Activated naive CD4-positive, alpha-beta T cell treated with anti-CD3 and anti-CD28 coated beads, Interleukin-2, amount 50 U/mL, for 24 hours (primary cell): ENCODE measurements around the gene RRP1.

ENCODE experiments used
- H3K27ac Mint-ChIP-seq: one replicate; pipeline ENCODE4 v1.8.0; 2021; ENCODE audit warnings: mild to moderate bottlenecking, mixed read lengths
- H3K27me3 Mint-ChIP-seq: one replicate; pipeline ENCODE4 v1.8.0; 2021; ENCODE audit warnings: mixed read lengths
- H3K36me3 Mint-ChIP-seq: one replicate; pipeline ENCODE4 v1.8.0; 2021; ENCODE audit warnings: mixed read lengths
- H3K4me1 Mint-ChIP-seq: one replicate; pipeline ENCODE4 v1.8.0; 2021; ENCODE audit warnings: mixed read lengths
- H3K4me3 Mint-ChIP-seq: one replicate; pipeline ENCODE4 v1.8.0; 2021; ENCODE audit warnings: mild to moderate bottlenecking, mixed read lengths
- H3K9me3 Mint-ChIP-seq: one replicate; pipeline ENCODE4 v1.8.0; 2021; ENCODE audit warnings: mixed read lengths

Gene RRP1

DNA sequence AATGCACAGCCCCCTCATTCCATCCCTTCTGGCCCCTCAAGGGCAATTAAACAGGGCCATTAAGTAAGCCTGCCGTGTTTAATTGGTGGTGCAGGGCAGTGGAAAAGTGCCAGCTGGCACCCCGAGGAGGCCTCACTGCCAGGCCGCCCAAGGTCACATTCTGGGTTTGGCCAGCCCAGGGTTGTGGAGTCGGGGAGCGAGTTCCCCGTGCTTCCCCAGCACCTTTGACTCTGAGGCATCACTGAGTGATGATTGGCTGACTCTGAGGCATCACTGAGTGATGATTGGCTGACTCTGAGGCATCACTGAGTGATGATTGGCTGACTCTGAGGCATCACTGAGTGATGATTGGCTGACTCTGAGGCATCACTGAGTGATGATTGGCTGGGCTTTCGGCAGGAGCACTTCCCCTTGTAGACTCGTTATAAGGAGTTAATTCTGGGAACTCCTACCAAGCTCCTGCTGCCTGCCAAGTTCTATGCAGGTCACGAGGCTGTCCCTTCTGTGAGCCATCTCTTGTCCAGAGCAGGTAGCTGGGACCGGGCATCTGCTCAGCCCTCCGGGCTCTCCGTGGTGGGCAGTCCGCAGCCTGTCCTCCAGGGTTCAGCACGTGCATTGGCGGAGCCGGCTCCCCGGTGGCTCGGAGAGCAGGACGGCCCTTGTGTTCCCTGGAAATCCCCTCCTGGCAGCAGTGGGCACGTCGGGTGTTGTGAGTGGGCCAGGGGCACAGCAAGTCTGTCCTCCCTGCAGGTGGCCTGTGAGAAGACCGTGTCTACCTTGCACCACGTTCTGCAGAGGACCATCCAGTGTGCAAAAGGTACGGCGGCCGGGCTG, 34.2 kb upstream of the RRP1 start:
- Mint-ChIP-seq H3K4me1 (no peaks in the 10 kb centered on the region), H3K36me3 (peaks cover 3% of the 10 kb centered on the region), H3K27me3 (no peaks in the 10 kb centered on the region), H3K9me3 (no peaks in the 10 kb centered on the region), H3K27ac (no peak overlapping the region), H3K4me3 (no peak overlapping the region)

- Mint-ChIP-seq H3K9me3 (no peaks in the 10 kb centered on the region), H3K36me3 (peaks cover 3% of the 10 kb centered on the region), H3K27ac (no peak overlapping the region), H3K27me3 (no peaks in the 10 kb centered on the region), H3K4me3 (no peak overlapping the region), H3K4me1 (no peaks in the 10 kb centered on the region)
Observed at GRCh38 chr21:43755820-43756594, 33.4 kb upstream of the RRP1 start.

- Mint-ChIP-seq H3K9me3 (no peaks in the 10 kb centered on the region), H3K27ac (no peak overlapping the region), H3K36me3 (peaks cover 3% of the 10 kb centered on the region), H3K4me1 (no peaks in the 10 kb centered on the region), H3K4me3 (no peak overlapping the region), H3K27me3 (no peaks in the 10 kb centered on the region)
Observed at GRCh38 chr21:43757601-43758000, 31.8 kb upstream of the RRP1 start.

DNA sequence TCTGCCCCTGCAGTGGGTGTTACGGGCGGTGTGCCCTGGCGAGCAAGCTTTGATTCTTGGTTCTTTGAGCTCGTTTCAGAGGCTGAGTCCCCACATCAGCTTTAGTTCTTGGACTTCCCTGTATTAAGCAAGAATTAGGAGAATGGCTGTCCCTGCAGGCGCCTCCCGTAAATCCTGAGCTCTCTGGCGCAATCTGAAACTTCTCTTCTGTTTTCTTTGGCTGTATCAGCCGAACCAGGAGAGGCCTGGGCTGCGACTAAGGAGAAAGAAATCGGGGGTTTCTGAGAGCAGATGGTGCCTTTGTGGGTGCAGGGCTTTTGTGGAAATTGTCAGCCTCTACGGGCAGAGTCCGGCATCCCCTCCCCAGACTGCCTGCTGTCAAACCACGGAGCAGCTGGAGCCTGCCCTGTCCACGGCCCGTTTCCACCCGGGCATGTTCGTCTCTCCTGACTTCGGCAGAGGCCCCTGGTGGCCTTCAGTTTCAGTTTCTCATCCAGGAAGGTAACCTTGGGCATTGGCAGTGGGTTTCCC, 31.2 kb upstream of the RRP1 start:
- Mint-ChIP-seq H3K27me3 (no peaks in the 10 kb centered on the region), H3K36me3 (peaks cover 3% of the 10 kb centered on the region), H3K4me3 (no peak overlapping the region), H3K9me3 (no peaks in the 10 kb centered on the region), H3K4me1 (no peaks in the 10 kb centered on the region), H3K27ac (no peak overlapping the region)

DNA sequence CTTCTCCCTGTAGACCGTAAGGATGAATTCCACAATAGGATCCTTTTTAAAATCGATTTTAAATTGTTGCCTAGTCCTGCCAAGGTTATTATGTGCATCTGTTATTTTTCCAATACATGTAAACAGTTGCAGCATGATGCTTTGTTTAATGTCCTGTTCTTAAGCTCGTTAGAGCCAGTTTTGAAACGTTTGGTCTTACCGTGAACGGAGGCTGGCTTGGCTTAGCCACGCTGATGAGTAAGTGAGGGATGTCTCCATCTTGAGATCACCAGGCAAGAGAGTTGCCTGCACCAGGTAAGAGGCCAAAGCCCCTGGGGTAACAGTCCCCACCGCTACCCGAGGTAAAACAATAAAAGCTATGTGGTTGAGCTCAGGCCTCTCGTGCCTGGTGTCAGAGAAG, 30.6 kb upstream of the RRP1 start:
- no peaks in the 10 kb centered on the region for H3K27me3 Mint-ChIP-seq
- peak overlapping the region; percentile 17 for H3K27ac Mint-ChIP-seq
- no peak overlapping the region for H3K4me3 Mint-ChIP-seq
- H3K9me3 Mint-ChIP-seq, result no peaks in the 10 kb centered on the region
- no peaks in the 10 kb centered on the region for H3K4me1 Mint-ChIP-seq
- peaks cover 3% of the 10 kb centered on the region for H3K36me3 Mint-ChIP-seq

- Mint-ChIP-seq H3K4me1 (no peaks in the 10 kb centered on the region), H3K27me3 (no peaks in the 10 kb centered on the region), H3K27ac (no peak overlapping the region), H3K36me3 (no peaks in the 10 kb centered on the region), H3K9me3 (no peaks in the 10 kb centered on the region), H3K4me3 (no peak overlapping the region)
Observed at GRCh38 chr21:43759651-43760050, 29.7 kb upstream of the RRP1 start.

DNA sequence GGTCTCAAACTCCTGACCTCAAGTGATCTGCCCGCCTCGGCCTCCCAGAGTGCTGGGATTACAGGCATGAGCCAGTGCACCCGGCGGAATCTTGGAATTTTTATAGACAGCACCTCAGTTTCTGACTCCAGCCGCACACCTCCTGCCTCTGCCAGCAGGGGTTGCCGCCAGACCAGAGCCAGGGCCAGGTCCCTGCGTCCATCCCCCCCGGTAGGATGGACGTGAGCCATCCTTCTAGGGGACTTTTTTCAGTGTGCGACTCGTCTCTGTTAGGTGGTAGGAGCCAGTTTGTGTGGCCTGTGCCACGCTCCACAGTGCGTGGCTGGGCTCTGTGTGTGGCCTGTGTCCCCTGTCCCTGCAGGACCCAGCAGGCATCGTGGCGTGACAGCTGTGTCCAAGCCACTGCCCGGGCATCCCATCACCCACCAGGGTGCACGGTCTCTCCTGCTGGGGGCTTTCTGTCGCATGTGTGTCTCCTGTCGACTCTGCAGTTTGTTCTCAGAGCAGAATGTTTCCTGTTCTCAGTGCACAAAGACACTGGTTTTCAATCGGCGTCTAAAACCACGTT, 28.9 kb upstream of the RRP1 start:
- Mint-ChIP-seq H3K36me3 (no peaks in the 10 kb centered on the region), H3K4me1 (no peaks in the 10 kb centered on the region), H3K9me3 (no peaks in the 10 kb centered on the region), H3K27ac (no peak overlapping the region), H3K27me3 (no peaks in the 10 kb centered on the region), H3K4me3 (no peak overlapping the region)

DNA sequence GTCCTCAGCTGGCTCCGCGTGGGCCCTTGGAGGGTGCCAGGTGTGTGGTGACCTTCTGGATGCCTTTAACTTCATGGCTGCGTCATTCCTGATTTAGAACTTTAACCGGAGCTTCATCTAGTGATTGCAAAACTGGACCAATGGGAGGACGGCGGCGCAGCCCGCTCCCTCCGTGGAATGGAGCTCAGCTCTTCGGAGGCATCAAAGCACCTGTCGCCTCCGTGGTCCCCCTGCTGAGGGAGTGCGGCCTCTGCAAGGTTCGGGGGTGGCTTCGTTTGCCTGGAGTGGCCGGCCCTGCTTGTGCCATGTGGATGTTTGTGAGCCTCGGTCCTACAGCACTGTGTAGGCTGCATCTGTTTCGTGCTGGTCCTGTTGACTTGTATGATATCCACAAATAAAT, 27.5 kb upstream of the RRP1 start:
- no peak overlapping the region for H3K4me3 Mint-ChIP-seq
- no peaks in the 10 kb centered on the region for H3K9me3 Mint-ChIP-seq
- H3K27me3 Mint-ChIP-seq, result no peaks in the 10 kb centered on the region
- no peak overlapping the region for H3K27ac Mint-ChIP-seq
- H3K4me1 Mint-ChIP-seq, result no peaks in the 10 kb centered on the region
- H3K36me3 Mint-ChIP-seq, result no peaks in the 10 kb centered on the region

DNA sequence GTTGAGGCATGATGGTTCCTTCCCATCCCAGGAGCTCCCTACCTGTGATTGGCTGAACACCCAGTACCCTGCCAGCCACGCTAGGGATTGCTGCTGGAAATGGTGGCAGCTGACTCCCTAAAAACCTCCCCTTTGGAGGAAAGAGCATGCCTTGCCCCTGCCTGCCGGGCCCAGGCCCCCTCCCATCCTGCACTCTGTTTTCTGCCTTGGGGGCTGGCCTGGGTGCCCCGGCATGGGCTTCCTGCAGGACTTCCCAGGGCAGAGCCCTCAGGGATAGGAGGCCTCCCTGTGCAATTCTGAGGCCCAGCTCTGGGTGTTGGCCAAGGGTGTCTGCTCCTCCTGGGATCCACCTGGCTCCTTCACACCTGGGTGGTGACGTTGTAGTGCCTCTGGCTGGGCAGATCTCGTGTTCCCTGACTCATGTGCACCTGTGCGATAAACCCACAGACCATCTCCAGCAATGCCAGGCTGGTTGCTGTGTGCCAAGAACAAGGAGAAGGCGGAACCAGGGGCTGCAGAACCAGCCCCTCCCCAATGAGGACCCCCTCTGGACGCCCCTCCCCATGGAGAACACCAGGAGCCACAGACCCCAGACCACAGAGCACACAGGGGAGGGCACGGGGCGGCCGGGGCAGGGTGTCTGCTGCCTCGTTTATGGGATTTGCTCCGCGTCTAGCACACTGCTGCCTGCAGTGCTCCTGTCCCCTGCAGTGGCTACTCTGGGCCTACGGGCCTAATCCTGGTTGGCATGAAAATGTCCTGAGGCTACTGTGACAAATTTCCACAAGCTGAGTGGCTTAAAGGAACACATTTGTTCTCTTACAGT, 26.9 kb upstream of the RRP1 start:
- no peaks in the 10 kb centered on the region for H3K9me3 Mint-ChIP-seq
- H3K36me3 Mint-ChIP-seq, result no peaks in the 10 kb centered on the region
- H3K4me1 Mint-ChIP-seq, result no peaks in the 10 kb centered on the region
- H3K4me3 Mint-ChIP-seq, result no peak overlapping the region
- no peaks in the 10 kb centered on the region for H3K27me3 Mint-ChIP-seq
- no peak overlapping the region for H3K27ac Mint-ChIP-seq

- Mint-ChIP-seq H3K4me3 (no peak overlapping the region), H3K27ac (no peak overlapping the region), H3K4me1 (no peaks in the 10 kb centered on the region), H3K9me3 (no peaks in the 10 kb centered on the region), H3K36me3 (no peaks in the 10 kb centered on the region), H3K27me3 (no peaks in the 10 kb centered on the region)
Observed at GRCh38 chr21:43763901-43764523, 25.4 kb upstream of the RRP1 start.

GRCh38 chr21:43764576-43765495, 24.5 kb upstream of the RRP1 start:
- Mint-ChIP-seq H3K9me3 (no peaks in the 10 kb centered on the region), H3K27ac (no peak overlapping the region), H3K36me3 (no peaks in the 10 kb centered on the region), H3K4me3 (no peak overlapping the region), H3K27me3 (no peaks in the 10 kb centered on the region), H3K4me1 (no peaks in the 10 kb centered on the region)

DNA sequence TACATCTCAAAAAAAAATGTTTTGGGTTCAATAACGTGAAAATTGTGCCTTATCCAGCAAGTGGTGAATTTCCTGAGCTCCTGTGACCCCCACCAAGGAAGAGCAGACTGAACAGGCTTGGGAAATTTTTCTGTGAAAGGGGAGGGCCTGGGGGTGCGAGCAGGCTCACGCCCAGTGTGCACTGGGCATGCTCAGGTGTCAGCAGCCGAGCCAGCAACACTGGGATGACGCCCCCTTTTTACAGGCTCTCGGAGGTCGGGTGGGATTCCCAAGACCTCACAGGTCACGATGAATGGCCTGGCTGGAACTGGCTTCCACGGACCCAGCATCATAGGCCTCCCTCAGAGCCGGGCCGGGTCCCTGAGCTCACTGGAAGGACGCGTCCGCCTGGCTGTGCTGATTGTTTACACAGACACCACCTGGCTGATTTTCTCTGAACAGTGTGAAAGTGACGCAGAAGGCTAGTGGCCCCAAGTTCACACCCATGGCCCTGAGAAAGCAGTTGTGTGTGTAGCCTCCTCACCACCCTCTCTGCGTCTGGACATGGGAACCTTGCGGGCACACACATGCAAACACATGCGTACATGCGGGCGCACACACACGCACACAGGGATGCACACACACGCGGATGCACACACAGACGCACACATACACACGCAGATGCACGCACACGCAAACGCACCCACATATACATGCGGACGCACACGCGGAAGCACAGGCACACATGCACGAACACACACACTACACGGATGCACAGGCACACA, 22.5 kb upstream of the RRP1 start:
- Mint-ChIP-seq H3K4me3 (no peak overlapping the region), H3K27me3 (no peaks in the 10 kb centered on the region), H3K9me3 (no peaks in the 10 kb centered on the region), H3K36me3 (peaks cover 3% of the 10 kb centered on the region), H3K4me1 (peaks cover 5% of the 10 kb centered on the region), H3K27ac (no peak overlapping the region)

DNA sequence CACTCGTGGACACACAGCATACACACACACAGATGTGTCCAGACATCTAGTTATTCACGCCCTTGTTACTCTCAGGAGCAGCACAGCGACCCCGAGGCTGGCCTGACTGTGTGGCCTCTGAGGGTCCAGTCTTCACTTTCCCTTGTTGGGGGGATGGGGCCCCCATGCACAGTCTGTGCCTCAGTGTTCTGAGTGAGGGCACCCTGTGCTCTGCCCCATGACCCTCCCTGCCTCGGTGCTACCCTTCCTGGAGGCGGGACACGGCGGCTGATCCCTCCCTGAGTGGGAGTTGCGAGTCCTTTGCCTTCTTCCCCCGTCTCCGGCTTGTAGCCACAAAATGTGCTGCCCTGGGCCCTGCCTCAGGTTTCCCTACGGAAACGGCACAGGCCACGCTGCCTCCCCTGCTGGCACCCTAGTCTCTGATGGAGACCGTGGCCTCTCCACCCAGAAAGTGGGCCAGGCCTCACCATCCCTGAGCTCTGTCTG, 21.8 kb upstream of the RRP1 start:
- no peak overlapping the region for H3K27ac Mint-ChIP-seq
- H3K4me3 Mint-ChIP-seq, result no peak overlapping the region
- peaks cover 3% of the 10 kb centered on the region for H3K36me3 Mint-ChIP-seq
- H3K9me3 Mint-ChIP-seq, result no peaks in the 10 kb centered on the region
- H3K27me3 Mint-ChIP-seq, result no peaks in the 10 kb centered on the region
- H3K4me1 Mint-ChIP-seq, result peaks cover 5% of the 10 kb centered on the region
